RPMI7951 (cell line): ENCODE data around the gene ZFP36L1. TPM values are rescaled to one million over a fixed set of nuclear protein-coding genes. Genes with fewer than 3 reads are reported as not detected.

Experiments used
- DNase-seq: peaks from one replicate; pipeline ENCODE4 v3.0.0-alpha.2; 2012; ENCODE audit warnings: low read depth
- total RNA-seq: library from RNA; depleted of rRNA; stranded (reverse); fragments of >200 nt; shearing (Covaris generic); gene quantifications from 2 replicates; pipeline ENCODE4 v1.2.3, GENCODE V29; 2014; rRNA removed

The ZFP36L1 gene, protein sequence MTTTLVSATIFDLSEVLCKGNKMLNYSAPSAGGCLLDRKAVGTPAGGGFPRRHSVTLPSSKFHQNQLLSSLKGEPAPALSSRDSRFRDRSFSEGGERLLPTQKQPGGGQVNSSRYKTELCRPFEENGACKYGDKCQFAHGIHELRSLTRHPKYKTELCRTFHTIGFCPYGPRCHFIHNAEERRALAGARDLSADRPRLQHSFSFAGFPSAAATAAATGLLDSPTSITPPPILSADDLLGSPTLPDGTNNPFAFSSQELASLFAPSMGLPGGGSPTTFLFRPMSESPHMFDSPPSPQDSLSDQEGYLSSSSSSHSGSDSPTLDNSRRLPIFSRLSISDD
- total RNA-seq = 85.8 and 126 TPM in 2 replicates

DNA sequence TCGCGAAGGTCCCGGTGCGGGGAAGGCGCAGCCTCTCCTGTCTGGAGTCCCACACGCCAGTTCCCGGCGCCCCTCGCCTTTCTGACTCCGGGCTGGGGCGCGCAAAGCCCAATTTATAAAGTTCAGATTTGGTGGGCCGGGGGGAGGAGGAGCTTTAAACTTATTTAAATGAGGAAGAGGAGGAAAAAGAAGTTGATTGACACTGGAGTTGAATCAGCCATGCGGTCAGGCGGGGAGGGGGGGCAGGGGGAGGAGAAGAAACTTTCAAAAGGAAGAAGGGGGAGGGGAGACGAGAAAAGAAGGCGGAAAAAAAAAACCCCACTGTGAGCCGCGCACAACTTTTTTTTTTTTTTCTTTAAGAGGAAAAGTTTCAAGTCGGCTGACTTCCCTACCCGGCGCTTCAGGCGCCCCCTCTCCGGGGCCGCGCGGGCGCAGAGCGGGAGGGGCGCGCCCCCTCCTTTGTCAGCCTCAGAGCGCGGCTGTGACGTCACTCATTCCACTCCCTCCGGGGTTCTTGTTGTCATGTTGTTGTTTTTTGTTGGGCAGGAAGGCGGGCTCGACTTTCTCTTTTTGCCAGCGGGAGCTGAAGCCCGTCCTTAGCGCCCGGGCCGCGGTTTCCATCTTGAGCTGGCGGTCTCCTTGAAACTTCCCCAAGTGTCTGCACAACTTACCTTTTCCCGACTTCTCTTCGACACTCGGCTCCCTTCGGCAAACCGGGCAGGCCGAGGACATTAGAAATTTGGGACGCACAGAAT is at the start of gene ZFP36L1:
ZFP36L1 (minus strand) TSS at position 89 of the 755 bp plus-strand sequence. CDS start 129 bp downstream, outside the sequence.
- DNase-seq = peak; percentile 97

DNA sequence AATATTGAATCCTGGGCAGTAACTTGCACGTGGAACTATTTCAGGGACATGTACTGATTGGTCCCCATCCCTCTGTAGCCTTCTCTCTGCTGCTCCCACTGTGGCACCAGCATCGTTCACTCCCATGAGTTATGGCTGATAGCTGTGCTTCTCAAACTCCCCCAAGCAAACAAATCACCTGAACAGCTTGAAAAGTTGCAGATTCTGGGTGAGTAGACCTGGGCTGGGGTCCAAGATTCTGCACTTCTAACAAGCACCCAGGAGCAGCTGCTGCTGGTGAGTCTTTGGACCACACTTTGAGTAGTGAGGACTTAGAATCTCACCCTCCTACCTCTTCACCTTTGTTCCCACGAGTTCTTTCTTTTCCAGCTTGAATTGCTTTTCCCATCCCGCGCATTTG is 49.4 kb upstream of the ZFP36L1 start:
- DNase-seq = no peak

DNA sequence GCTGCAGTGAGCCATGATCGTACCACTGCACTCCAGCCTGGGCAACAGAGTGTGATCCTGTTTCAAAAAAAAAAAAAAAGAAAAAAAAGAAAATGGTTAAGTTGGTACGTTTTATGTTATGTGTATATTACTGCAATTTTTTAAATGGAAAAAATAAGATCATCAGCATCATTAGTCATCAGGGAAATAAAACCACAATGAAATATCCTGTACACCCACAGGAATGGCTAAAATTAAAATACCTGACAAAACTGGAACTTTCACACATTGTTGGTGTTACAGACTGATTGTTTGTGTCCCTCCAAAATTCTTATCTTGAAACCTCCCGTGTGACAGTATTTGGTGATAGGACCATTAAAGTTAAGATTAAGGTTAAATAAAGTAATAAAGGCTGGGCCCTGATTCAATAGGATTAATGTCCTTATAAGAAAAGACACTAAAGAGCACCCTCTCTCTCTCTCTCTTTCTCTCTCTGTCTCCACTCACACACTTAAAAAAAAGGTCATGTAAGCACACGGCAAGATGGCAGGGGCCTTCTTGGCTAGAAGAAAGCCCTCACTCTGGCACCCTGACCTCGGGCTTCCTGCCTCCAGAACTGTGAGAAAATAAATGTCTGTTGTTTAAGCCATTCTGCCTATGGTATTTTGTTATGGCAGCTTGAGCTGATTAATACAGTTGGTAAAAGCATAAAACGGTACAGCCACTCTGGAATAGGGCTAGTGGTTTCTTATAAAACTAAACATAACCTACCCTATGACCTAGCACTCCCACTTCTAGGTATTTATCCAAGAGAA is 48.3 kb upstream of the ZFP36L1 start:
- DNase-seq = no peak

DNA sequence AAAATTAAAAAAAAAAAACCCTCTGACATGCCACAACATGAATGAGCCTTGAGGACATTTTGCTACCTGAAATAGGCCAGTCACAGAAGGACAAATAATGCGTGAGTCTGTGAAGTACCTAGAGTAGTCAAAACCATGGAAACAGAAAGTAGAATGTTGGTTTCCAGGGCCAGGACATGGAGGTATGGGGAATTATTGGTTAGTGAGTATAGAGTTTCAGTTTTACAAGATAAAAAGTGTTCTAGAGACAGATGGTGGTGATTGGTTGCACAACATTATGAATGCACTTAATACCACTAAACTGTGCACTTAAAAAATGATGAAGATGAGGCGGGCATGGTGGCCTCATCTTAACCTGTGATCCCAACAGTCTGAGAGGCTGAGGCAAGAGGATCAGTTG is 47.6 kb upstream of the ZFP36L1 start:
- DNase-seq = no peak

DNA sequence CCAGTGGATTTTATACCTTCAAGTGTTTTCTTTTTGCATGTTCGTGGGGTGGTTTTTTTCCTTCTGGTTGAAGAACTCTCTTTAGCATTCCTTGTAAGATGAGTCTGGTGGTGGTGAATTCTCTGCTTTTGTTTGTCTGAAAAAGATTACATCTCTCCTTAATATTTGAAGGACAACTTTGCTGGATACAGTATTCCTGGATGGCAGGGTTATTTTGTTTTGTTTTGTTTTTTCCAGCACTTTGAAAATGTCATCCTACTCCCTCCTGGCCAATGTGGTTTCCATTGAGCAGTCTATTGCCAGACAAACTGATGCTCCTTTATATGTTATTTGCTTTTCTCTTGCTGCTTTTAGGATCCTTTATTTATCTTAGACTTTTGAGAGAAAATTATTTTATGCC is 43.2 kb upstream of the ZFP36L1 start:
- DNase-seq = no peak

DNA sequence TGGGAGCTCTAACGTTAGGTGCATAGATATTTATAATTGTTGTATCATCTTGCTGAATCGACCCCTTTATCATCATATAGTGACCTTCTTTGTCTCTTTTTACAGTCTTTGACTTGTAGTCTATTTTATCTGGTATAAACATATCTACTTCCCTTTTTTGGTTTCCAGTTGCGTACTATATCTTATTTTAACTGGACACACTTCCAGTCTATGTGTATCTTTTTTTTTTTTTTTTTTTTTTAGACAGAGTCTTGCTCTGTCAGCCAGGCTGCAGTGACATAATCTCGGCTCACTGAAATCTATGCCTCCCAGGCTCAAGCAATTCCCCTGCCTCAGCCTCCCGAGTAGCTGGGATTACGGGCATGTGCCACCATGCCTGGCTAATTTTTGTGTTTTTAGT is 41.9 kb upstream of the ZFP36L1 start:
- DNase-seq = no peak

DNA sequence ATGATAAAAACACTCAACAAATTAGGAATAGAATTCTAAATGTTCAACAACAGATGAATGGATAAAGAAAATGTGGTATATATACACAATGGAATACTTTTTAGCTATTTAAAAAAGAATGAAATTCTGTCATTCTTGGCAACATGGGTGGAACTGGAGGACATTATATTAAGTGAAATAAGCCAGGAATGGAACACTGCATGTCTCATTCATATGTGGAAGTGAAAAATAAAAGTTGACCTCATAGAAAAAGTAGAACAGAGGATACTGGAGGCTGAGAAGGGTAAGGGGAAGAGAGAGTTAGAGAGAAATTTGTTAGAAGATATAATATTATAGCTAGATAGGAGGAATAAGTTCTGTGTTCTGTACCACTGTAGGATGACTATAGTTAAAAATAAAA is 35.8 kb upstream of the ZFP36L1 start:
- DNase-seq = no peak

DNA sequence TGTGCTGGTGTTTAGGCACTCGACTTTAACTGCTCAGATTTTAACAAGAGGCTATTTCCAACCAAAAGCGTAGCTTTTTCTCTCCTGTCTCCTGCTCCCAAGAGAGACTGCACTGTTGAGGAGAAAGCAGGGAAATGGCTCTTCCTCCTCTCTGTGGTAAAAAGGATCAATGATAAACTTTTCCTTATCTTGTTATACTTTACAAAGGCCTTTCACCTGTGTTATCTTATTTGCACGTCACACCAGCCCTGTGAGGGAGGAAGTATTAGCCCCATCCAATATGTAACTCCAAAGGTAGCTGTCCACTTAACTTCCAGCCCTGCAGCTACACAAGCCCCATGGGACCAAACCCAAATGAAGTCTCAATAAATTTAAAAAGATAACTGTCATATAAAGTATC is 32.9 kb upstream of the ZFP36L1 start:
- no peak for DNase-seq

DNA sequence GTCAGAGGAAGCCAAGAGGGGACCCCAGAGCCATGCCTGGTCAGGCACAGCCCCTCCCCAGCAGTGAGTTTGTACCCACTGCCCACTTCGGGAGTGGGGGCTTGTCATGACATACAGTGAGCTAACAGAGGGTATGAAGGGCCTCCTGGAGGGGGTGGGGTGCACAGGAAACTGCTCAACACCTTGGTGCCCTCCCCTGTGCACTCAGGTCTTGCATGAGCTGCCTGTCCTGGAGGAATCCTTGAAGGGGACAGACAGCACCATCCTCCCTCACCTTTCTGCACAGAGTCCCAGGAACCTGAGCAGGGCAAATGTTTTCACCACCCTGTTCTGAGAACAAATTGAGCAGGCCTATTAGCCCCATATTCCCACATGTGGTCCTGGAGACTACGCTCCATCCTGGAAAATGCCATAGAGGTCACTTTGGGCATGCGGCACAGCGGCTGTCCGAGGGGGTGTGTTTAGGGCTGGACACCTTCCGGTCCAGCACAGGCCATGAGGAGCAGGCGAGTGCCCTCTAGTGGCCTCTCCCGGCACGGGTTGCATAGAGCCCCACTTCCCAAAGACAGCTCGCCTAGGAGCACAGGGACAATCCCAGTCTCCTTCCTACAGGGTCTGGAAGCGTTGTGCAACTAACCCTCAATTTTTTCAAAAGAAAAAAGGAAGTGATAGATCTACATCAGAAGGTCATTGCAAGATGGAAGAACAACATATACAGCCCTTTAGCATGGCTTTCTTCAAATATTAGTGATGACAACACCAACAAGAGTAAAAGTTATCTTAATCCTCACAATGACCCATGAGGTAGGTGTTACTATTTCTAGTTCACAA is 31.9 kb upstream of the ZFP36L1 start:
- peak; percentile 76 for DNase-seq

DNA sequence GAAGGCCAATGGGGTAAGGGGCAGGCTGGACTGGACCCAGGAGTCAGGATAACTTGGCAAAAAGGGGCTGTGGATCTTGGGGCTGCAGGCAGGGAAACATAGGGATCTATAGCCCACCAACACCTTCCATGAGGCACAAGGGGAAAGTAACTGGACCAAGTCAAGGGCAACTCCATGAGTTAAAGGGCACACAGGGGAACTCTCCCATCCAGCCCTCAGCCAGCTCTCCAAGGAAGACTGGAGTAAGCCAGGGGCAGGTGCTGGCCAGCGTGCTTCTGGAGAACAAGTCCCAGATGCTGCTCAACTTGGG is 31.3 kb upstream of the ZFP36L1 start:
- no peak for DNase-seq

DNA sequence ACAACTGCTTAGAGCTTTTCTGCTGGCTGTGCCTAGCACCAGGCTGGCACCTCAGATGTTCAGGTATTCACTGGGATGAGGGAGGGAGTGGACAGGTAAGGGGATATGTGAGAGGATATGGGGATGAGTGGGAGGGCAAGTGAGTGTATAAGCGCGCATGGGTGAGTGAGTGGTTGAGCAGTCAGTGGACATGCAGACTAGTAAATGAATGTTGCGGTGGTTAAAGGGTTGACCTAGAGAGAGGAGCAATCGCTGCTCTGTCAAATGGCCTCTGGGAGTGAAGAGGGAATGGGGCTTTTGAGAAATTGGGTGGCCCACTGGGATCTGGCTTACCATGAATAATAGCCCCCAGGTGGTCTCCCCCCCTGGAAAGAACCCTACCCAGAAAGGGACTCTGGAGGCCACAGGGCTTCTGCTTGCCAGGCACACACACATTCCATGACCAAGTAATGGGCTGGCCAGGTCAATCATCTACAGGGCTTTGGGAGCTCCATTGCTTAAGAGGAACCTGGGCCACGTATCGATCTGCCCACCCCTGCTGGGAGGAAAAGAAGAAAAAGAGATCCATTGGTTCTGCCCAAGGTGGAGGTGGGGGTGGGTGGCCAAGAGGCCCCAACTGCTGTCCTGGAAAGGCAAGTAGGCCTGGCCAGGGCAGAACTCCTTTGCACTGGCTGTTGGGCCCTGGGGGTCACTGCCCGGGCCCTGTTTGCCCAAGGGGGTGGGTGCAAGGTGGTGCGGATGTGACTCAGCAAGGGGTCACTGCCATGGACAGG is 30.8 kb upstream of the ZFP36L1 start:
- DNase-seq = no peak

DNA sequence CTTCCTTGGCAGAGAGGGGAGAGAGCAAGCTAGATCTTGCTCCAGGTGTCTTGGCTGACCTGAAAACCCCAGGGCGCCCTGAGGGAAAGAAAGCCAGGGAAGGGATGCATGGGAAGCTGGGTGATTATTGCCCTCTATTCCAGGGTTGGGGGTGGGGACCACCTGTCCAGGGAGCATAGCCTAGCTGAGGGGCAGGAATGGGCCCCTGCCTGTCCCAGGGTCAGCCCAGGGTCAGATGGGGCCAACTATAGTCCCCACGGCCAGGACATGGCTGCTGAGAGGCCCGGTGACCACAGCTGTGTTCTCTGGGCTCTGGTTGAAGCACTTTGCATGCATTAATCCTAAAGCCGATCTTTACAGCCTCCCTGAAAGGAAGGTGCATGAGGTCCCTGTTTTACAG is 30.1 kb upstream of the ZFP36L1 start:
- DNase-seq = no peak

DNA sequence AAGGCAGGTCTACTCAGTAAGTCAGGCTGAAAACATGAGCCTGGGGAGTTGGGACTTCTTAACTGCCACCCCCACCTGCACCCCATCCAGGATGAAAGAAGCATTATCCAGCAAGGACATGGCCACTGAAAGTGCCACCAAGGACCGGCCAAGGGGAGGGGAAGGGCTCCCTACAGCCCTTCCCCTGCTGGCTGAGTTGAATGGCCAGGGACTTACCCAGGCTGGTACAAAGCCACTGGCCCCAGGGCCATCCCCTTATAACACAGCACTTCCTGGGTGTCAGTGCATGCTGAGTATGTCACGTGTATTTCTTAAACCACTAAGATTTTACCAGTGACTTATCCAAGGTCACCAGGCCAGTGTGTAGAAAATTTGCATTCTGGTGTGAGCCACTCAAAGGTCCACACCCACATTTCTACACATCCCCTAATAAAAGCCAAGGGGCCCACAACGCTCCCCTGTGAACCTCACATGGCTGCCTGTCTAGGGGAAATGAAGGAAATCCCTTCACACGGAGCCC is 29.3 kb upstream of the ZFP36L1 start:
- DNase-seq = no peak

DNA sequence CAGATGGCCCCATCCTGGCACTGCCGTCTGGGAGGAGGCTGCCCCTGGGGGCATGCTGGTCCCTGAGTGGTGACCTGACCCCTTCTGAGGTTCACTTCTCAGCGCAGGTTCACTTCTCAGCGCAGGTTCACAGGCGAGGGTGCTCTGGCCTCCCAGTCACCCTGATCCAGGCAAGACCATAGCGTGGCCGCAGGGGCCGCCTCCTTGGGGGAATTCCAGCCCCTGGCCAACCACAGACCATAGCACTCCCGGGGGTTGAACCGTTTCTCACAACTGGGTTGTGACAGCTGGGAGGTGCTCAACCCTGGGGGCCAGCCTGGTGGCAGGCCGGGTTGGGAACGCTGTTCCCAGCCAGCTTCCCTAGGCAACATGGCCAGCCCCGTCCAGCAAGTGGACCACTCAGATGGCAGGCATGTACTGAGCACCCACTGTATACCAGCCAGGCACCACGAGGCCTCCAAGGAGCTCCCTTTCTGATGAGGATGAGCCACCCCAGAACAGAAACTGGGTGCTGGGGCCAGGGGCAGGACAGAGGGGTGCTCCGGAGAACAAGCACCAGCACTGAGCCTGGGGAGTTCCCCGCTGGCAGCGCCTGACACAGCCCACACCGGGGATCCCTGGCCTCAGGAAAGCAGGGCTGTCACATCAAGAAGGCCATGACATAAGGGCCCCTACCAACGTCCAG is 28.3 kb upstream of the ZFP36L1 start:
- DNase-seq = no peak

DNA sequence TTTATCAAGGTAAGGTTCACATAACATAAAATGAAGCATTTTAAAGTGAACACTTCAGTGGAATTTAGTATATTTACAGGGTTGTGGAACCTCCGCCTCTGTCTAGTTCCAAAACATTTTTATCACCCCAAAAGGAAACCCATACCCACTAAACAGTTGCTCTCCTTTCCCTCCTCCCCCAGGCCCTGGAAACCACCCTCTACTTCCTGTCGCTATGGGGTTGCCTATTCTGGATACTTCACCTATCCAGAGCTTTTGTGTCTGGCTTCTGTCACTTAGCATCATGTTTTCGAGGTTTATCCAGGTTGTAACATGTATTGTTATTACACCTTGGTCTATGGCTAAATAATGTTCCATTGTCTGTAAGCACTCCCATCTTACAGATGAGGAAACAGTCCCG is 27.7 kb upstream of the ZFP36L1 start:
- no peak for DNase-seq

DNA sequence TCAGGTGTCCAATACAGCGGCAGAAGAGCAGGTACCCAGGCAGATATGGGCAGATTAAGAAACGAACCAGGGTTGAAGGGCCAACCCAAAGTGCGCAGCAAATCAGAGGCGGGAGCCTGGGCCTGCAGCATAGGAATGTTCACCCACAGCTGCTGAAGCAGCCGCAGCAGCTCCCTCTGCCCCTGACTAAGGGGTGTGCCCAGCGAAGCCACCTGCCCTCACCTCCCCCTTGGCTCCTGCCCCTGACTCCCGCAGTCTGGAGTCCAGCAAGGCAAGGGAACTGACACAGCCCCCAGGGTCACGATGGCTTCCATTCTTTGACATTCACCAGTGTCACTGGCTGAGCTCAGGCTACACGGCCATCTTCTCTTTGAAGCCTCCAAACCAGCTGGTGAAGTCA is 27.3 kb upstream of the ZFP36L1 start:
- DNase-seq = no peak

DNA sequence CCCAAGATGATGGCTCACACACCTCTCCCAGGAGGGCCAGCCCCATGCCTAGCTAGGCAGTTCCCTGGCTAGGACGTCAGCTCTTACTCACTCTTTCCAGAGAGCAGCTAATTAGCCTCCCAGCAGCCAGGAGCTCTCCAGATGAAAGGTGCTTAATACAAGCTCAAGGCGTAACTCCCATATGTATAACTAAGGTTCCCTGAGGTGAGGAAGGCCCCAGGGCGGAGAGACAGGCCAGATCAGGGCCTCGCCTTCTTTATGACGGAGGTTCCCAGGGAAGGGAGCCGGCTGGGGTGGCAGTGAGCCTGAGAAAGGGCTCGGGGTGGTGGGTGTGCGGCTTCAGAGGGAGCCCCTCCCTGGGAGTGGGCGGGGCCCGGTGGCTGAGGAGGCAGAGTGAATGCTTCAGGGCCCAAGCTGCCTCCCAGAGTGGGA is 26.4 kb upstream of the ZFP36L1 start:
- peak; percentile 65 for DNase-seq

DNA sequence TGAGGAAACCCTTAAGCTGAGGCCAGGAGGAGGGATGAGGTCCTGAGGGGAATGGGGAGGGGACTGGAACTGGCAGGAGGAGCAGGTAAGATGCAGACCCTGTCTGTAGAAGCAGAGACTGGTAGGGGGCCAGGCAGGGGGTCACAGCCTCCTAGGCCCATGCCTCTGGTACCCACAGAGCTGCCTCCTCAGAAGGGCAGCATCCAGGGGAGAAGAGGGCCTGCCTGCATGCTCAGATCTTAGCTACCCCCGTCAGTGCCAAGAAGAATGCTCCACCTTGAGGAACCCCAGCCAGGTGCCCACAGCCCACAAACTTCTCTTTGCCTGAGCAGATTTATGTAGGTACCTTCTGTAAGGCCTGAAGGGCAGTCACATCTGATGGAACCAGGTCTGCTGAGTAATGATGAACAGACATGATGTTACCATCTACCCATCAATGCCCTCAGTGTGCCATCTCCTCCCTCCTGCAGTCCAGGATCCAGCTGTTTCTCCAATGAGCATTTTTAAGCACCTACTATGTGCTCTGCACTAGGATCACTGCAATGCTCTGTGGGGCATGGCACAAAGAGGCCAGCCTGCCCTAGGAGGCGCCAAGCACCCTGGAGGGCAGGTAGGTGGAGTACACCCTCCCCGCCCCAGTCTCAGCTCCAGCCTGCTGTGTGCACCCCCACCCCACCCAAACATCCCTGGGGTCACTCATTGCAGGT is 24.8 kb upstream of the ZFP36L1 start:
- DNase-seq = no peak

DNA sequence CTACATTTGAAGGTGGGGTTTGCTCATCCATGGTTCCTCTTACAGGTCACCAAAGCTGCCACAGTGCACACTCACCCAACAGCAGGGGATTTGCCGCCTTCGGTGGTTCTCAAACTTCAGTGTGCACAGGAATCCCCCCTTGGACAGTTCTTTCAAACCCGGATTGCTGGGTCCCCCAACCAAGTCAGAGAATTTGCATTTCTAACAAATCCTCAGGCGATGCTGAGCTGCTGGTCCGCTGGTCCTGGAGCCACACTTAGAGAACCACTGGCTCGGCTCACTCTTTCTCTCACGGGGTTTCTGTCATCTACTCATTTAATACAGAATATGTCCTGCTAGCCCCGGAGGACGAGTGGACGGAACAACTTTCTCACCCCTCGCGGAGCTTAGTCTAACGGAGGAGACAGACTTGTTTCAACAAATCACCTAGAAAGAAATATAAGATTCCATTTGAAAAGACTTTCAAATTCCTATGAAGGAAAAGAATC is 24.1 kb upstream of the ZFP36L1 start:
- no peak for DNase-seq
